ENCODE measurements around the gene CXorf65.
A peak's percentile ranks its signal among the peaks of the same experiment; 100 is the strongest.

The CXorf65 gene

GRCh38 chrX:71128166-71128833, 21.8 kb upstream of the CXorf65 start:
- TF ChIP-seq CTCF (IDR thresholded peaks at IDR 0.05; ENCODE audit: unreplicated experiment in 3 of 3) = no peak
- Mint-ChIP-seq H3K27ac (peak overlapping the region in 1 of 3 experiments; percentile 62), H3K36me3 (ENCODE audit: low read depth) (peaks cover 71% of the 10 kb centered on the region), H3K27me3 (ENCODE audit: low read depth) (no peaks in the 10 kb centered on the region), H3K9me3 (peaks cover 4% of the 10 kb centered on the region), H3K4me1 (peaks cover 4% of the 10 kb centered on the region), H3K4me3 (no peak overlapping the region)

GRCh38 chrX:71118985-71119535, 12.5 kb upstream of the CXorf65 start:
- peak overlapping the region; percentile 87 to 89 (median 88) for H3K4me3 Mint-ChIP-seq
- no peaks in the 10 kb centered on the region for H3K4me1 Mint-ChIP-seq
- no peak for TF ChIP-seq CTCF (IDR thresholded peaks at IDR 0.05; ENCODE audit: unreplicated experiment in 3 of 3)
- peaks cover 39% of the 10 kb centered on the region for H3K36me3 Mint-ChIP-seq (ENCODE audit: low read depth)
- H3K27me3 Mint-ChIP-seq (ENCODE audit: low read depth) = no peaks in the 10 kb centered on the region
- peak overlapping the region; percentile 66 to 91 (median 73) for H3K27ac Mint-ChIP-seq
- no peaks in the 10 kb centered on the region for H3K9me3 Mint-ChIP-seq

GRCh38 chrX:71118032-71118984, 11.8 kb upstream of the CXorf65 start, which contains the start of gene MED12:
Gene MED12, plus strand, starts transcription at chrX:71118596. Its CDS starts 159 bp downstream, at chrX:71118755.
- no peak for TF ChIP-seq CTCF (IDR thresholded peaks at IDR 0.05; ENCODE audit: unreplicated experiment in 3 of 3)
- peaks cover 2% of the 10 kb centered on the region for H3K9me3 Mint-ChIP-seq
- peaks cover 31% of the 10 kb centered on the region for H3K36me3 Mint-ChIP-seq (ENCODE audit: low read depth)
- peak within 1 kb of the TSS; percentile 87 to 89 (median 88) for H3K4me3 Mint-ChIP-seq
- no peaks in the 10 kb centered on the region for H3K27me3 Mint-ChIP-seq (ENCODE audit: low read depth)
- peak within 1 kb of the TSS; percentile 66 to 91 (median 84) for H3K27ac Mint-ChIP-seq
- no peaks in the 10 kb centered on the region for H3K4me1 Mint-ChIP-seq

DNA sequence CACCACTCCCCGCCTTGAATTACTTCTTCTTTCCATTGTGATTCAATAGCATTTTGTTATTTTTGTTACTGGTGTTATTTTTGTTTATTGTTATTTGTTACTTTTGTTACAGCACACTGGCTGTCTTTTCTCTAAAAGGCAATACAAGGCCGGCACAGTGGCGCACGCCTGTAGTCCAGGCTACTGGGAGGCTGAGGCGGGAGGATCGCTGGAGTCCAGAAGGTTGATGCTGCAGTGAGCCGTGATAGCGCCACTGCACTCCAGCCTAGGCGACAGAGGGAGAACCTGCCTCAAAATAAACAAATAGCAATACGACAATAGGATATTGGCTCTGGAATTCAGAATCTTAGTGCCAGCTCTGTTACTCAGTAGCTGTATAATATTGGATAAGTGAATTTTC, 10.8 kb upstream of the CXorf65 start:
- H3K27me3 Mint-ChIP-seq (ENCODE audit: low read depth) = no peaks in the 10 kb centered on the region
- no peak overlapping the region for H3K27ac Mint-ChIP-seq
- no peak for TF ChIP-seq CTCF (IDR thresholded peaks at IDR 0.05; ENCODE audit: unreplicated experiment in 3 of 3)
- peaks cover 22% of the 10 kb centered on the region for H3K36me3 Mint-ChIP-seq (ENCODE audit: low read depth)
- peak overlapping the region in 2 of 3 experiments; percentile 32 to 52 for H3K4me3 Mint-ChIP-seq
- peaks cover 2% of the 10 kb centered on the region for H3K4me1 Mint-ChIP-seq
- peaks cover 3% of the 10 kb centered on the region for H3K9me3 Mint-ChIP-seq

GRCh38 chrX:71111921-71112431, 5.4 kb upstream of the CXorf65 start:
- H3K4me1 Mint-ChIP-seq = peaks cover 28% of the 10 kb centered on the region
- TF ChIP-seq CTCF (IDR thresholded peaks at IDR 0.05; ENCODE audit: unreplicated experiment in 3 of 3) = no peak
- H3K36me3 Mint-ChIP-seq (ENCODE audit: low read depth) = no peaks in the 10 kb centered on the region
- H3K4me3 Mint-ChIP-seq = no peak overlapping the region
- H3K9me3 Mint-ChIP-seq = peaks cover 3% of the 10 kb centered on the region
- no peak overlapping the region for H3K27ac Mint-ChIP-seq
- H3K27me3 Mint-ChIP-seq (ENCODE audit: low read depth) = no peaks in the 10 kb centered on the region

Data from nephron (organoid).